Left lobe of liver (tissue), 2 donors: Measurements from ENCODE around the gene ZNF777. TPM values are rescaled to one million over a fixed set of nuclear protein-coding genes. Genes with fewer than 3 reads are reported as not detected.
"Not testable (repeated sequence)": the region's sequence is repeated elsewhere in the genome, so short reads cannot be mapped to it uniquely, and the experiment has no call there.

Source experiments
- ATAC-seq: fragments of 200-7000 bp; cut with Tn5 transposase; one replicate; pipeline ENCODE4 v1.9.1; 2020; ENCODE audit warnings: mild to moderate bottlenecking, moderate library complexity
- DNase-seq: peaks from one replicate; pipeline ENCODE4 v3.0.0-alpha.2; 2020; ENCODE audit warnings: low spot score
- total RNA-seq: library from RNA; stranded (reverse); gene quantifications from one replicate; pipeline ENCODE4 v1.2.1, GENCODE V29; 2021
- donor health status: DM: no; HTN: no; CAD: no; lungs with moderate emphysema.
- donor health status: DM: no; HTN: yes; CAD: no.

ZNF777 gene
- total RNA-seq, 1 donor from 2014 or later: 6.5 TPM

GRCh38 chr7:149455175-149455950 is 5.5 kb downstream of the ZNF777 start:
- no peak for DNase-seq
- no peak for ATAC-seq

- ATAC-seq: no peak
- DNase-seq: no peak
Measured at GRCh38 chr7:149454750-149455149, 6.1 kb downstream of the ZNF777 start.

- DNase-seq: no peak
Measured at GRCh38 chr7:149454006-149454405, 6.9 kb downstream of the ZNF777 start.

GRCh38 chr7:149450821-149451220 is 10.0 kb downstream of the ZNF777 start:
- ATAC-seq (no peak), DNase-seq (no peak)

More at GRCh38 chr7:149454006-149454405, 6.9 kb downstream of the ZNF777 start:
- no peak for ATAC-seq

GRCh38 chr7:149449897-149450296 is 11.0 kb downstream of the ZNF777 start:
- no peak for ATAC-seq
- no peak for DNase-seq

GRCh38 chr7:149448961-149449360 is 11.9 kb downstream of the ZNF777 start:
- ATAC-seq: no peak
- DNase-seq: no peak

GRCh38 chr7:149446026-149446425 is 14.8 kb downstream of the ZNF777 start:
- not testable (repeated sequence) for ATAC-seq

GRCh38 chr7:149444287-149444686 is 16.6 kb downstream of the ZNF777 start:
- DNase-seq: no peak

More at GRCh38 chr7:149446026-149446425, 14.8 kb downstream of the ZNF777 start:
- DNase-seq: not testable (repeated sequence)

GRCh38 chr7:149443523-149443922 is 17.3 kb downstream of the ZNF777 start:
- ATAC-seq: no peak

More at GRCh38 chr7:149444287-149444686, 16.6 kb downstream of the ZNF777 start:
- ATAC-seq: no peak

GRCh38 chr7:149442924-149443323 is 17.9 kb downstream of the ZNF777 start:
- ATAC-seq: no peak
- no peak for DNase-seq

More at GRCh38 chr7:149443523-149443922, 17.3 kb downstream of the ZNF777 start:
- no peak for DNase-seq

GRCh38 chr7:149440222-149440621 is 20.6 kb downstream of the ZNF777 start:
- ATAC-seq (no peak), DNase-seq (no peak)

- ATAC-seq (no peak), DNase-seq (no peak)
Measured at GRCh38 chr7:149436358-149436757, 24.5 kb downstream of the ZNF777 start.

GRCh38 chr7:149433124-149433523 is 27.7 kb downstream of the ZNF777 start:
- ATAC-seq: no peak
- no peak for DNase-seq

- DNase-seq: no peak
- no peak for ATAC-seq
Measured at GRCh38 chr7:149432121-149432691, 28.7 kb downstream of the ZNF777 start.

- no peak for ATAC-seq
- no peak for DNase-seq
Measured at GRCh38 chr7:149431486-149432120, 29.3 kb downstream of the ZNF777 start.

- ATAC-seq: no peak
Measured at GRCh38 chr7:149430192-149430591, 30.7 kb downstream of the ZNF777 start.

GRCh38 chr7:149427893-149428292 is 33.0 kb downstream of the ZNF777 start:
- DNase-seq: no peak
- no peak for ATAC-seq

More at GRCh38 chr7:149430192-149430591, 30.7 kb downstream of the ZNF777 start:
- no peak for DNase-seq

GRCh38 chr7:149427096-149427680 is 33.7 kb downstream of the ZNF777 start:
- no peak for DNase-seq
- ATAC-seq: no peak

- DNase-seq (no peak), ATAC-seq (peak; percentile 21)
Measured at GRCh38 chr7:149423449-149424110, 37.3 kb downstream of the ZNF777 start.

GRCh38 chr7:149422914-149423301 is 38.0 kb downstream of the ZNF777 start:
- peak; percentile 43 for ATAC-seq
- DNase-seq: no peak
